ENCODE measurements around the gene GAPVD1.
A peak's percentile ranks its signal among the peaks of the same experiment; 100 is the strongest.

The GAPVD1 gene

GRCh38 chr9:125240649-125240999 lies 21.0 kb upstream of the GAPVD1 start:
- TF ChIP-seq TARDBP (IDR thresholded peaks at IDR 0.05) (no peak), FOXK2 (IDR thresholded peaks at IDR 0.05) (no peak), HDGF (IDR thresholded peaks at IDR 0.05; ENCODE audit: borderline replicate concordance) (no peak), L3MBTL2 (conservative IDR thresholded peaks at IDR 0.05) (peak; percentile 75), ZNF384 (IDR thresholded peaks at IDR 0.05) (no peak), LEF1 (IDR thresholded peaks at IDR 0.05; ENCODE audit: borderline replicate concordance) (no peak)
- ChIA-PET CTCF (interaction anchor here (1.2 kb wide), 1 partner anchor 16 kb away, joined by 4 read pairs; no protein-coding TSS in a partner anchor), POLR2A (interaction anchor here (0.7 to 2.3 kb wide), 20 partner anchors 8 to 391 kb away, joined by 3 to 33 read pairs (median 4); partner anchors contain the start of gene GAPVD1)
- DNase-seq (ENCODE audit: extremely low spot score): peak; percentile 18

DNA sequence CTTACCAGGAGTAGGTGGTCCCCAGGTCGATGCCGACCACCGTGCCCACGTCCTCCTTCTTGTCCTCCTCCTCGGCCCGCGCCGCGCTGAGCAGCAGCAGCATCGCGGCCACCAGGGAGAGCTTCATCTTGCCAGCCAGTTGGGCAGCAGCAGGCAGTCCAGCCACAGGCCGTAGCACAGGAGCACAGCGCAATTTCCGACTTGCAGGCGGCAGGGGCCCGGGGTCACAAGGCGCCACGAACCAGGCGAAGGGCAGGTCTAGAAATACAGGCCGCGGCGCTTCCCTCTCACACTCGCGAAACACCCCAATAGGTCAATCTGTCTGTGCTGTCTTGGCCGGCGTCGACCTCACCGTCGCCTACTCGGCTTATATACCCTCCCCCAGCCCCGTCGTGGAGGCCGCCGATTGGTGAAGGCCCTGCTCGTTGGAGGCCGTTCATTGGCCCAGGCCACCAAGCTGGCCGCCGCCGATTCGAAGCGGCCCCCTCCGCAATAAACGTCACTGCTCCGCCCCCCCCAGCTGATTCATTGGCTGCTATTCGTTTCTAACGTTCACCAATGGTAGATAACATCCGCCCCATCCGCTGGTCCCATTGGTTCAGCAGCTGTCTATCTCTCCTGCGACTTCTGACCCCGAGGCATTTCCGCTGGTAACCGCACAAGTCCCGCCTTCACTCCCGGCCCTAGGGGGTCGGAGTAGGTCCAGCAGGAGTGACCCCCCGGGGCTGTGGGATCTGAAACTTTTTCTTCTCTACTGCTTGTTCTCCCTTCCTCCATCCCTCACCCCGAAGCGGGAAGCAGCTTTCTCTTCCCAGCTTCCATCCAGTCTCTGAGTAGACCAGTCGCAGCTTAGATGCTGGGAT lies 20.4 kb upstream of the GAPVD1 start, which contains the start of gene HSPA5:
HSPA5 (minus strand) TSS at position 344 of the 863 bp plus-strand sequence; CDS start at position 127, 217 bp downstream.
- CTCF ChIA-PET: interaction anchor here (0.5 to 1.2 kb wide), 2 partner anchors 15 to 102 kb away, joined by 3 to 4 read pairs; no protein-coding TSS in a partner anchor
- TF ChIP-seq FOXM1 (IDR thresholded peaks at IDR 0.05; ENCODE audit: borderline replicate concordance): peak; percentile 90; the same call in 1 of the 2 replicates
- no peak for TF ChIP-seq ZNF384 (IDR thresholded peaks at IDR 0.05)
- peak; percentile 39 for TF ChIP-seq L3MBTL2 (conservative IDR thresholded peaks at IDR 0.05)
- TF ChIP-seq, protein P1, sequence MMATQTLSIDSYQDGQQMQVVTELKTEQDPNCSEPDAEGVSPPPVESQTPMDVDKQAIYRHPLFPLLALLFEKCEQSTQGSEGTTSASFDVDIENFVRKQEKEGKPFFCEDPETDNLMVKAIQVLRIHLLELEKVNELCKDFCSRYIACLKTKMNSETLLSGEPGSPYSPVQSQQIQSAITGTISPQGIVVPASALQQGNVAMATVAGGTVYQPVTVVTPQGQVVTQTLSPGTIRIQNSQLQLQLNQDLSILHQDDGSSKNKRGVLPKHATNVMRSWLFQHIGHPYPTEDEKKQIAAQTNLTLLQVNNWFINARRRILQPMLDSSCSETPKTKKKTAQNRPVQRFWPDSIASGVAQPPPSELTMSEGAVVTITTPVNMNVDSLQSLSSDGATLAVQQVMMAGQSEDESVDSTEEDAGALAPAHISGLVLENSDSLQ (IDR thresholded peaks at IDR 0.05): peak; percentile 99
- TF ChIP-seq SP1 (IDR thresholded peaks at IDR 0.05): no peak
- peak; percentile 57; the same call in 1 of the 2 replicates for TF ChIP-seq ELF4 (IDR thresholded peaks at IDR 0.05)
- DNase-seq (ENCODE audit: extremely low spot score): peak; percentile 97
- POLR2A ChIA-PET: interaction anchor here (0.7 to 2.3 kb wide), 38 partner anchors 8 to 470 kb away, joined by 3 to 33 read pairs (median 4); partner anchors contain the start of genes ARPC5L, GAPVD1, NR6A1 and RABEPK

DNA sequence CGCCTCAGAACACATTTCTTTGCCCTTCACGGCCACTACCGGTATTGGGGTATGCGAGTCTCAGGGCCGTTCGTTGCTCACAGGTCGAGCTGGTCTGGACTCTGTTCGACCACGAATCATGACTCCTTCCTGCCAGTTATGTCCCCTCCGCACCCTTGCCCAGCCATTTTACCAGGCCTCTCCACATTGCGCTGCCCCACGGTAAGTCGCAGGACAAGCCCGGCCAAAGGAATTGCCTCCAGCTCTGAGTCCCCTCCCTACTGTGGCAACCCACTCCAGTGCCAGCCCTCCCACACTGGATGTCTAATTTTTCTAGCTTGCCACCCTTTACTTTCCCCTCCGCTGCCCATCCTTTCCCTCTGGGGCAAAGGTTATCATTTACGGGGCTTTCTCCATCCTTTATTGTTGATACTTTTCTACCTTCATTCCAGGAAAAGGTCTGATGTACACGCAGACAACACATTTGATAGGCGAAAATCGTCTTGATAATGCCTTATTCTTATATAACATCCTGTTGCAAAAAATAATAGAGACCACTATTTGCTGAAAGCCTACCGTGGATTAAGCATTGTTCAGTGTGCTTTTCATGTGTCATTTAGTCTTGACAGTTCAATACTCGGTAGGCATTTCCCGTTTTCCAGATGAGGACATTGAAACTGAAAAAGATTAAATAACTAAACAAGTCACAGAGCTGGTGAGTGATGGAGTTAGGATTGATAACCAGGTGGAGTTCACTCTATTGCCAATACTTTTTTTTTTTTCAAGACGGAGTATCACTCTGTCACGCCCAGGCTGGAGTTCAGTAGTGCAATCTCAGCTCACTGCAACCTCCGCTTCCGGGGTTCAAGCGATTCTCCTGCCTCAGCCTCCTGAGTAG lies 19.5 kb upstream of the GAPVD1 start:
- DNase-seq (ENCODE audit: extremely low spot score): peak; percentile 40
- ChIA-PET CTCF (no interaction called here), POLR2A (interaction anchor here (0.8 to 2.3 kb wide), 34 partner anchors 8 to 471 kb away, joined by 3 to 33 read pairs (median 4); partner anchors contain the start of genes GAPVD1, NR6A1, RABEPK and SCAI)
- TF ChIP-seq NFRKB (IDR thresholded peaks at IDR 0.05) (no peak), L3MBTL2 (conservative IDR thresholded peaks at IDR 0.05) (no peak), ZNF384 (IDR thresholded peaks at IDR 0.05) (no peak), SUZ12 (IDR thresholded peaks at IDR 0.05) (no peak), CTBP1 (IDR thresholded peaks at IDR 0.05; ENCODE audit: borderline replicate concordance) (no peak), ARNT (IDR thresholded peaks at IDR 0.05) (no peak), FOXK2 (IDR thresholded peaks at IDR 0.05) (no peak), FOXA1 (IDR thresholded peaks at IDR 0.05) (no peak), TARDBP (IDR thresholded peaks at IDR 0.05) (no peak), ELF4 (IDR thresholded peaks at IDR 0.05) (no peak), SP1 (IDR thresholded peaks at IDR 0.05) (no peak)
- TF ChIP-seq, protein P1 (IDR thresholded peaks at IDR 0.05): no peak

- no peak for TF ChIP-seq NFRKB (IDR thresholded peaks at IDR 0.05)
- TF ChIP-seq LEF1 (IDR thresholded peaks at IDR 0.05; ENCODE audit: borderline replicate concordance): no peak
- no peak for TF ChIP-seq SP1 (IDR thresholded peaks at IDR 0.05)
- no peak for TF ChIP-seq FOXM1 (IDR thresholded peaks at IDR 0.05; ENCODE audit: borderline replicate concordance)
- TF ChIP-seq CTBP1 (IDR thresholded peaks at IDR 0.05; ENCODE audit: borderline replicate concordance): no peak
- no peak for TF ChIP-seq BHLHE40 (IDR thresholded peaks at IDR 0.05; ENCODE audit: borderline replicate concordance)
- TF ChIP-seq ARNT (IDR thresholded peaks at IDR 0.05): no peak
- TF ChIP-seq TARDBP (IDR thresholded peaks at IDR 0.05): no peak
- no peak for DNase-seq (ENCODE audit: extremely low spot score)
- ChIA-PET POLR2A (interaction anchor here (1.7 kb wide), 1 partner anchor 18 kb away, joined by 4 read pairs; the partner anchor contains the start of gene GAPVD1), CTCF (interaction anchor here (1.5 kb wide), 1 partner anchor 12 kb away, joined by 4 read pairs; no protein-coding TSS in a partner anchor)
Measured at GRCh38 chr9:125243792-125244260, 17.8 kb upstream of the GAPVD1 start.

- ChIA-PET CTCF (no interaction called here), POLR2A (no interaction called here)
- no peak for TF ChIP-seq SP1 (IDR thresholded peaks at IDR 0.05)
- no peak for TF ChIP-seq L3MBTL2 (conservative IDR thresholded peaks at IDR 0.05)
- no peak for TF ChIP-seq TARDBP (IDR thresholded peaks at IDR 0.05)
- no peak for TF ChIP-seq ZNF384 (IDR thresholded peaks at IDR 0.05)
- TF ChIP-seq, protein P1 (IDR thresholded peaks at IDR 0.05): no peak
- no peak for TF ChIP-seq LEF1 (IDR thresholded peaks at IDR 0.05; ENCODE audit: borderline replicate concordance)
- no peak for TF ChIP-seq BHLHE40 (IDR thresholded peaks at IDR 0.05; ENCODE audit: borderline replicate concordance)
- no peak for TF ChIP-seq NFRKB (IDR thresholded peaks at IDR 0.05)
- TF ChIP-seq HDGF (IDR thresholded peaks at IDR 0.05; ENCODE audit: borderline replicate concordance): no peak
- no peak for TF ChIP-seq FOXK2 (IDR thresholded peaks at IDR 0.05)
- TF ChIP-seq CTBP1 (IDR thresholded peaks at IDR 0.05; ENCODE audit: borderline replicate concordance): no peak
- no peak for TF ChIP-seq ELF4 (IDR thresholded peaks at IDR 0.05)
- no peak for TF ChIP-seq FOXM1 (IDR thresholded peaks at IDR 0.05; ENCODE audit: borderline replicate concordance)
- TF ChIP-seq SUZ12 (IDR thresholded peaks at IDR 0.05): no peak
- TF ChIP-seq ARNT (IDR thresholded peaks at IDR 0.05): no peak
- no peak for TF ChIP-seq FOXA1 (IDR thresholded peaks at IDR 0.05)
Measured at GRCh38 chr9:125246261-125246667, 15.4 kb upstream of the GAPVD1 start.

More at GRCh38 chr9:125246261-125246667, 15.4 kb upstream of the GAPVD1 start:
- no peak for DNase-seq (ENCODE audit: extremely low spot score)

Measured in HEK293T (cell line).